SU-DHL-6 (cell line): ENCODE measurements around the gene OR8A1.

Source experiments
- H2AFZ ChIP-seq: fragments of 200-600 bp; sonication (generic); 2 replicates; pipeline ENCODE4 v1.6.1; 2014; ENCODE audit warnings: low read depth, mild to moderate bottlenecking, moderate library complexity, mixed read lengths, antibody characterized with exemption, low read length; ENCODE audit not compliant: severe bottlenecking
- H3F3A ChIP-seq: fragments of 200-600 bp; shearing (Covaris generic); 2 replicates; pipeline ENCODE4 v1.6.0; 2016; ENCODE audit warnings: antibody characterized with exemption, mild to moderate bottlenecking; ENCODE audit not compliant: insufficient read depth
- H3K27ac ChIP-seq: fragments of 200-600 bp; sonication (generic); 2 replicates; pipeline ENCODE4 v1.5.1; 2016; ENCODE audit warnings: low read depth, mild to moderate bottlenecking, low read length, moderate library complexity, mixed read lengths
- H3K27me3 ChIP-seq: fragments of 200-600 bp; sonication (generic), shearing (Covaris generic); 2 replicates; pipeline ENCODE4 v1.6.0; 2014; ENCODE audit warnings: mild to moderate bottlenecking, low read length
- H3K36me3 ChIP-seq: fragments of 200-600 bp; sonication (generic); 2 replicates; pipeline ENCODE4 v1.6.1; 2014; ENCODE audit warnings: mild to moderate bottlenecking, low read length, mixed read lengths
- H3K4me2 ChIP-seq: fragments of 300-600, 200-600 bp; shearing (Covaris generic), sonication (generic); 2 replicates; pipeline ENCODE4 v1.6.0; 2014; ENCODE audit warnings: low read length, low read depth, mild to moderate bottlenecking; ENCODE audit not compliant: poor library complexity, severe bottlenecking
- H3K4me3 ChIP-seq: fragments of 200-600 bp; sonication (generic); 2 replicates; pipeline ENCODE4 v1.5.1; 2014; ENCODE audit warnings: antibody characterized with exemption, low read length, mild to moderate bottlenecking, mixed read lengths; ENCODE audit not compliant: insufficient read depth, poor library complexity, severe bottlenecking
- H3K79me2 ChIP-seq: fragments of 200-600 bp; sonication (generic); 2 replicates; pipeline ENCODE4 v1.6.1; 2014; ENCODE audit warnings: mild to moderate bottlenecking, low read length, moderate library complexity; ENCODE audit not compliant: insufficient read depth
- H3K9ac ChIP-seq: fragments of 200-600 bp; sonication (generic); 2 replicates; pipeline ENCODE4 v1.7.0; 2014; ENCODE audit warnings: mild to moderate bottlenecking, low read length
- H3K9me2 ChIP-seq: fragments of 200-600 bp; sonication (generic); replicated peaks from 2 replicates; pipeline ENCODE4 v1.6.1; 2014; ENCODE audit warnings: low read length; ENCODE audit not compliant: insufficient read depth
- H3K9me3 ChIP-seq: fragments of 200-600 bp; sonication (generic); 2 replicates; pipeline ENCODE4 v1.6.1; 2014; ENCODE audit warnings: low read length, mixed read lengths; ENCODE audit not compliant: insufficient read depth
- H4K20me1 ChIP-seq: fragments of 200-600 bp; sonication (generic); 2 replicates; pipeline ENCODE4 v1.6.1; 2014; ENCODE audit warnings: low read depth, mild to moderate bottlenecking, antibody characterized with exemption, low read length, moderate library complexity, mixed read lengths
- CTCF ChIP-seq: fragments of 200-600 bp; sonication (generic); IDR thresholded peaks from one replicate; pipeline ENCODE4 v1.5.1; 2017; ENCODE audit warnings: antibody characterized with exemption, mild to moderate bottlenecking, low read length, moderate library complexity; ENCODE audit not compliant: insufficient read depth, poor library complexity, severe bottlenecking
- EZH2phosphoT487 ChIP-seq: fragments of 200-600 bp; sonication (generic), shearing (Covaris generic); conservative IDR thresholded peaks from 2 replicates; pipeline ENCODE4 v1.6.1; 2018; ENCODE audit warnings: mild to moderate bottlenecking, antibody characterized with exemption, low read length, moderate library complexity, mixed read lengths

OR8A1 gene

GRCh38 chr11:124541204-124541603, 28.6 kb upstream of the OR8A1 start:
- Histone ChIP-seq H4K20me1 (no peaks in the 10 kb centered on the region), H3K9ac (no peak overlapping the region), H3F3A (no peaks in the 10 kb centered on the region), H3K4me2 (no peak overlapping the region), H2AFZ (no peak overlapping the region), H3K36me3 (no peaks in the 10 kb centered on the region), H3K9me2 (no peaks in the 10 kb centered on the region), H3K4me3 (no peak overlapping the region), H3K9me3 (no peaks in the 10 kb centered on the region), H3K79me2 (no peaks in the 10 kb centered on the region), H3K27me3 (no peaks in the 10 kb centered on the region), H3K27ac (no peak overlapping the region)
- TF ChIP-seq EZH2phosphoT487 (no peak), CTCF (no peak)

- H3K9me3 ChIP-seq: no peaks in the 10 kb centered on the region
- H3K36me3 ChIP-seq: no peaks in the 10 kb centered on the region
- H3K4me3 ChIP-seq: no peak overlapping the region
- no peaks in the 10 kb centered on the region for H3F3A ChIP-seq
- H3K79me2 ChIP-seq: no peaks in the 10 kb centered on the region
- H2AFZ ChIP-seq: no peak overlapping the region
- no peaks in the 10 kb centered on the region for H3K9me2 ChIP-seq
- H3K9ac ChIP-seq: no peak overlapping the region
- H3K27ac ChIP-seq: no peak overlapping the region
- H3K4me2 ChIP-seq: no peak overlapping the region
- H3K27me3 ChIP-seq: no peaks in the 10 kb centered on the region
- no peak for TF ChIP-seq EZH2phosphoT487
- TF ChIP-seq CTCF: no peak
- no peaks in the 10 kb centered on the region for H4K20me1 ChIP-seq
Observed at GRCh38 chr11:124543145-124543544, 26.7 kb upstream of the OR8A1 start.

- H3K27me3 ChIP-seq: no peaks in the 10 kb centered on the region
- H2AFZ ChIP-seq: no peak within 1 kb of the TSS
- H3K9ac ChIP-seq: no peak within 1 kb of the TSS
Observed at GRCh38 chr11:124543554-124543953, 26.2 kb upstream of the OR8A1 start, which contains the start of gene OR8B12. Gene OR8B12, minus strand, starts transcription at chr11:124543654. Its CDS starts 0 bp downstream, at chr11:124543654.

More at GRCh38 chr11:124543554-124543953, 26.2 kb upstream of the OR8A1 start, which contains the start of gene OR8B12:
- H3K36me3 ChIP-seq: no peaks in the 10 kb centered on the region
- no peak within 1 kb of the TSS for H3K4me2 ChIP-seq
- no peak for TF ChIP-seq EZH2phosphoT487
- no peak for TF ChIP-seq CTCF
- H3K79me2 ChIP-seq: no peaks in the 10 kb centered on the region
- H4K20me1 ChIP-seq: no peaks in the 10 kb centered on the region
- H3K27ac ChIP-seq: no peak within 1 kb of the TSS
- H3F3A ChIP-seq: no peaks in the 10 kb centered on the region
- H3K9me2 ChIP-seq: no peaks in the 10 kb centered on the region
- H3K9me3 ChIP-seq: no peaks in the 10 kb centered on the region
- no peak within 1 kb of the TSS for H3K4me3 ChIP-seq
